ENCODE measurements around the gene BARX1.

GRCh38 chr9:93994545-93994944 is 39.4 kb upstream of the BARX1 start:
- TF ChIP-seq CTCF (IDR thresholded peaks at IDR 0.05; ENCODE audit: insufficient read depth, low read length, poor library complexity, severe bottlenecking) (no peak), EZH2phosphoT487 (conservative IDR thresholded peaks at IDR 0.05; ENCODE audit: low read length) (no peak)
